ENCODE data around the gene GCFC2.
A peak's percentile ranks its signal among the peaks of the same experiment; 100 is the strongest.
"Not testable (repeated sequence)": the region's sequence is repeated elsewhere in the genome, so short reads cannot be mapped to it uniquely, and the experiment has no call there.

Gene GCFC2

DNA sequence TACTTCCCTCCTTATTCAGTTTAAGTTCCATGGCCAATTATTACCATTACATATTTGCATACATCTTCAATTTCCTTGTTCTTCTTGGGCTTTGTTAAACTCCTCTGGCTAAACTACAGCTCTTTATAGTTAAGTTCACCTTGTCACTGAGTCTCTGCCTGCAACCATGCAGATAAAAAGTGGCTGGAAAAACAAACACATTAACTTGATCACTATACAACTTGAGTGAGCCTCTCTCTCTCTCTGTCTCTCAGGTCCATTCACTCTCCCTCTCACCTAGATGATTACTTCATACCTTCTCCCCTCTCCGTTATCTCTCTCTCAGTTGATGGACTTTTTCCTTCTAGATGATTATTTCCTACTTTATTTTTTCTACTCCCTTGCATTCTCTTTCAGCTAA, 30.3 kb downstream of the GCFC2 start:
- DNase-seq (ENCODE audit: low read depth in 2 of 2): no peak

DNA sequence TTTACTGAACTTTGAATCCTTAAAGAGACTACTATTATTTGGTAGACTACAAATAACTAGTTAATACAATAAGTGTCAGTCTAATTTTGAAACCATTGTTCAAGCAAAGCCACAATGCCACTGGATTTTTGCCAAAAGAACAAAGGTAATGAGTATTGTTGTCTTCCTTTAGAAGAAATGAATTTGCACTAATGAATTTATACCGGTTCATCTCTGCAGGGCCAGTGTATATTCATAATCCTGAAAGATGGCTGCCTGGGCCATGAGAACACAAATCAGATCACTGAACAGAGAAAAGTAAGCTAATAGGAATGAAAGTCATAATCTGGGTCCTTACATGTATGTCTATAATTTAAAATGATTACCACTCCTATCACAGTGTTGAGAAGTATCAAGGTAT, 31.2 kb downstream of the GCFC2 start:
- DNase-seq (ENCODE audit: low read depth in 2 of 2): no peak

GRCh38 chr2:75676464-75676863, 34.3 kb downstream of the GCFC2 start:
- DNase-seq (ENCODE audit: low read depth in 2 of 2): no peak

GRCh38 chr2:75675908-75676307, 34.8 kb downstream of the GCFC2 start:
- no peak for DNase-seq (ENCODE audit: low read depth in 2 of 2)

DNA sequence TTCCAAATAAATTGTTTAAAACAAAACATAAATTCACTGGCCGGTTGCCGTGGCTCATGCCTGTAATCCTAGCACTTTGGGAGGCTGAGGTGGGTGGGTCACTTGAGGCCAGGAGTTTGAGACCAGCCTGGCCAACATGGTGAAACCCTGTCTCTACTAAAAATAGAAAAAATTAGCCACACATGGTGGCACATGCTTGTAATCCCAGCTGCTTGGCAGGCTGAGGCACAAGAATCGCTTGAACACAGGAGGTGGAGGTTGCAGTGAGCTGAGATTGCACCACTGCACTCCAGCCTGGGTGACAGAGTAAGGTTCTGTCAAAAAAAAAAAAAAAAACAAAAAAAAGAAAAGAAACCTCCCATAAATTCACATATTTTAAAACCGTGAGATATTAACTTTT, 35.3 kb downstream of the GCFC2 start:
- DNase-seq (ENCODE audit: low read depth in 2 of 2): not testable (repeated sequence)

DNA sequence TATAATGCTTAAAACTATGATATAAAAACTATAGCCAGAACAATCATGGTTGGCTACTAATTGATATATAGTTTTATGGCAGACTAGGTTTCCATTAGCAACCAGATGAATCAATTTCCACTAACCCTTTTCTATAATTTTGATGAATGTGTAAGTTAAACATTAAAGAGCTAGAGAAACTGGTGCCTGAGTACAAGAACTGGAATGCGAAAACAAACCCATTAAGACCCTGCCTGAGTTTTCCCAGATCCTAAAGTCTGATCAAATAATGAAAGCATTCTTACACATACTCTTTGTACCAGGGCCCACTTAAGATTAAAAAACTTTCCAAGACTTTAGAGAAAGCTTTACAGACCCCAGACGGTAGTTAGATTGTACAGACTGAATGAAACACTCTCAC, 42.8 kb downstream of the GCFC2 start:
- DNase-seq (ENCODE audit: low read depth in 2 of 2): no peak

DNA sequence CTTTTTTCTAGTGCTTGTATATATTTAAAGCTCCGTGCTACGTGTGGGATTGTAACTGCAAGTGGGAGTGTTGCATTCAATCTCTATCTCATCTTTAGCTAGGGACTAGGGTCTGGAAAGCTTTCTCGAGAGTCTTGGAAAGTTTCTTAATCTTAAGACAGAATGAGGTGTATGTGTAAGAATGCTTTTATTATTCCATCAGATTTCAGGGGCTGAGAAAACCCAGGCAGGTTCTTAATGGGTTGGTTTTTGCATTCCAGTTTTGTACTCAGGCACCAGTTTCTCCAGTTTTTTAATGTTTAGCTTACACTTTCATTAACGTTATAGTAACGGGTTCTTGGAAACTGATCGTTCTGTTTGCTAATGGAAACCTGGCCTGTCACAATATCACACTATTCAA, 43.8 kb downstream of the GCFC2 start:
- no peak for DNase-seq (ENCODE audit: low read depth in 2 of 2)

DNA sequence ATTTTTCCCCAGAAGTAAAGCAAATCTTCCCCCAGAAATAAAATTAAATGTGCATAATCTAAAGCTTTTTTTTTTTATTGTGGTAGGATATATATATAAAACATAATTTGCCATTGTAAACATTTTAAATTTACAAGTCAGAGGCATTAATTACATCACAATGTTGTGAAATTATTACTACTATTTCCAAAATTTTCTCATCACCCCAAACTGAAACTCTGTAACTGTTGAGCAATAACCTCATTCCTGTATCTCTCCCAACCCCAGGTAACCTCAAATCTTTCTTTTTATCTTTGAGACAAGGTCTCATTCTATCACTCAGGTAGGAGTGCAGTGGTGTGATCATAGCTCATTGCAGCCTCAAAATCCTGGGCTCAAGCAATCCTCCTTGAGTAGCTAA, 52.9 kb downstream of the GCFC2 start:
- no peak for DNase-seq (ENCODE audit: low read depth in 2 of 2)

DNA sequence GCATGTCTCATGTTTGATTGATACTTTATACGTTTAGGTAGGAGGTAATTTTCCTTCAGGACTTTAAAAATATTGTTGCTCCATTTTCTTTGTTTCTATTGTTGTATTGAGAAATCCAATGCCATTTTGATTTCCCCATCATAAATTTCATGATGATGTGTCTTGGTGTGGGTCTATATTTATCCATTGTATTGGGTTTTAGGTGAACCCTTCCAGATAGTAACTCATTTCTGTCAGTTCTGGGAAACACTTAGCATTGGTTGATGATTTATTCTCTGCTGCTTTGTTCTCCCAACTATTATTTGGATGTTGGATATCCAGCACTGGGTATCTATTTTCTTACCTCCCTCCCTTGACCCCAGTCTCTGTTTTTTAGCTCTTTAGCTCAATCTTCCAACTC, 54.2 kb downstream of the GCFC2 start:
- no peak for DNase-seq (ENCODE audit: low read depth in 2 of 2)

GRCh38 chr2:75655861-75656260, 54.9 kb downstream of the GCFC2 start:
- DNase-seq (ENCODE audit: low read depth in 2 of 2): no peak

DNA sequence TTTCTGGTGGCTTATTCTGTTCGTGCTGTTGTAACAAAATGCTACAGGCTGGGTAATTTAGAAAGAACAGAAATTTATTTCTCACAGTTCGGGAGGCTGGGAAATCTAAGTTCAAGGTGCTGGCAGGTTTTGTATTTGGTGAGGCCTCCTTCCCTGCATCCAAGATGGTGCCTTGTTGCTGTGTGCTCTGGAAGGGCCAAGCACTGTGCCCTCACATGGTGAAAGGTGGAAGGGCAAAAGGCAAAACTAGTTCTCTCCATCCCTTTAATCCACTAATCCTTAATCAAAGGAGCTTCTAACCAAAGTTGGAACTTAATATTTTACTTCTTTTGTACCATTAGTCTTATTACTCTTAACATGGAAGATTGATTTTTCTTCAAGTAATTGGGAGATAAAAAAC, 56.7 kb downstream of the GCFC2 start:
- DNase-seq (ENCODE audit: low read depth in 2 of 2): no peak

DNA sequence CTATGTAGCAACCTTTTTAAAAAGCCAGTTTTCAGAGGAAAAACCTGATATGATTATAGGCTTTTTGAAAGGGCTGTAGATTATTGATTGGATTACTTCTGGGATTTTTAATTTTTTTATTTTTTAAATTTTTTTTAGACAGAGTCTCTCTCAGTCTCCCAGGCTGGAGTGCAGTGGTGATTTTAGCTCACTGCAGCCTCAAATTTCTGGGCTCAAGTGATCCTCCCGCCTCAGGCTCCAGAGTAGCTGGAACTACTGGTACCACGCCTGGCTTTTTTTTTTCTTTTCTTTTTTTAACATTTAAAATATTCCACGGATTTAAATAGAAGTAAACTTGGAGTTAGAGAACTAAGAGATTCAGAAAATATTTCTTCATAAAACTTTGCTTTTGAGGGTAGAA, 62.9 kb downstream of the GCFC2 start:
- no peak for DNase-seq (ENCODE audit: low read depth in 2 of 2)

DNA sequence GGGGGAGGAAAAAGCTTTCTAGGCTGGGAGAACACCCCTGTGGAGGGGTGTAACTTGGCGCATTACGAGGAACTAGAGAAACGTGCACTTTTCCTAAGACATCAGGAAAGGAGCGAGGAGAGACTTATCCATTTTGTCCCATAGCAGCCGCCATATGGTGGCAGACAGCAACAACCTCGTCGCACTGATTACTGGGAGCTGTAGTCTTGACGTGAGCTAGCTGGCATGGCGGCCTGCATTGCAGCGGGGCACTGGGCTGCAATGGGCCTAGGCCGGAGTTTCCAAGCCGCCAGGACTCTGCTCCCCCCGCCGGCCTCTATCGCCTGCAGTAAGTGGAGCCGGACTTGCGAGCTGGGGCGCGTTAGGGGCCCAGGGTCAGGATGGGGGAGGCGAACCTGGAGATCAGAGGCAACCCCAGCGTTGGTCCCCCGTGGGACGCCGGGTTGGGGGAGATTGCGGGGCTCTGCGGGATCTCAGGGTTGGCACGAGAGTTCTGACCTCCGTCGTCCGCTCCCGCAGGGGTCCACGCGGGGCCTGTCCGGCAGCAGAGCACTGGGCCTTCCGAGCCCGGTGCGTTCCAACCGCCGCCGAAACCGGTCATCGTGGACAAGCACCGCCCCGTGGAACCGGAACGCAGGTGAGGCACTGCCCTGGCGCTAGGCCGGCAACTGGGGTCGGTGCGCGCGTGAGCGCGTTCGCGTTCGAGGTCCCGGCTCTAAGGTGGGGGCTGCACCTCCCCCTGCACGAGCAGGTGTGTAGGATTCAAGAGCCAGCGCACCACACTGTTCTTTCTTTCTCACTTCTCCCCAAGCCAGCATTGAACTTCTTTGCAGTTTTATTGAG, 63.9 kb downstream of the GCFC2 start, which contains the start of gene MRPL19:
TSS of gene MRPL19 (plus strand) at position 201 of the 843 bp plus-strand sequence. CDS start at position 226, 25 bp downstream.
- DNase-seq (ENCODE audit: low read depth in 2 of 2): peak; percentile 89 to 90

DNA sequence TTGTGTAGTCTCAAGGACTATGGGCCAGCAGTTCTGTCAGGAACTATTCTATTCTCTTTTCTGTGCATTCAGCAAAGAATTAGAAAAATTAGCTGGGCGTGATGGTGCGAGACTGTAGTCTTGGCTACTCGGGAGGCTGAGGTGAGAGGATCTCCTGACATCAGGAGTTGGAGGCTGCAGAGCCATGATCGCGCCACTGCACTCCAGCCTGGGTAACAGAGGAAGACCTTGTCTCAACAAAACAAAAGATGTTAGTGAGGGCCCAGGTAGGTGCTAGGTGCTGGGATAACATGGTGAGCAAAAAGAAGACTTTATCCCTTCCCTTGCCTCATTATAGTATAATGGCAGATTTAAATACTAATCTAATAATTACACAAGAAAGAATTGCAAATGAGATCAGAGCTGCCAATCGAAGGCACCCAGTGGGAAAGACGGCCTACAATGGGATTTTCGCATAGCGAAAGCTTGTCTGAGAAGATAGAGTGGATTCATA, 64.6 kb downstream of the GCFC2 start:
- no peak for DNase-seq (ENCODE audit: low read depth in 2 of 2)

DNA sequence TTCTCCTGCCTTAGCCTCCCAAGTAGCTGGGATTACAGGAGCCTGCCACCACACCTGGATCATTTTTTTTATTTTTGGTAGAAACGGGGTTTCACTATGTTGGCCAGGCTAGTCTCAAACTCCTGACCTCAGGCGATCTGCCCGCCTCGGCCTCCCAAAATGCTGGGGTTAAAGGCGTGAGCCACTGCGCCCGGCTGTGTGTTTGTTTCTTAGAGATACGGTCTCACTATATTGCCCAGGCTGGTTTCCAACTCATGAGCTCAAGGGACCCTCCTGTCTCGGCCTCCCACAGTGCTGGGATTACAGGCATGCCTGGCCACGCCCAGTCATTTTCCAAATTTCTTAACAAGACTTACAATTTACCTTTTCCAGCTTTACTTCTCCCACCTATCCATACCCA, 65.1 kb downstream of the GCFC2 start:
- no peak for DNase-seq (ENCODE audit: low read depth in 2 of 2)

DNA sequence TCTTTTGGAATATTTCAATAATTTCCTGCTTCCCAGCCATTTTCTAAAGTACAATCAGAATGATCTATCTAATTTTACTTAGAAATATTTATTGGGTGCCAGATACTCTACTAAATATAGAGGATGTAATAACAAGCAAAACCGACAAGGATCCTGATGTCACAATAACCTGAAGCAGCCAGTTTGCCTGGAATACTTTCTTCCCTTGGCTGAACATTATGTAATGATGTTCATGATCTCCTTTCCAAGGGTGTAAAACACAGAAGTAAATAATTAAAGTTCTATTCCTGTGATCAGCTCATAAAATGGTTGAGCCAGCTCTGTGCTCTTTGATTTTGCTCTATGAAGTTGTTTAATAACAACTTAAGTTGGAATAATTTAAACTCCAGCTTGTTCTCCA, 66.7 kb downstream of the GCFC2 start:
- DNase-seq (ENCODE audit: low read depth in 2 of 2): no peak

DNA sequence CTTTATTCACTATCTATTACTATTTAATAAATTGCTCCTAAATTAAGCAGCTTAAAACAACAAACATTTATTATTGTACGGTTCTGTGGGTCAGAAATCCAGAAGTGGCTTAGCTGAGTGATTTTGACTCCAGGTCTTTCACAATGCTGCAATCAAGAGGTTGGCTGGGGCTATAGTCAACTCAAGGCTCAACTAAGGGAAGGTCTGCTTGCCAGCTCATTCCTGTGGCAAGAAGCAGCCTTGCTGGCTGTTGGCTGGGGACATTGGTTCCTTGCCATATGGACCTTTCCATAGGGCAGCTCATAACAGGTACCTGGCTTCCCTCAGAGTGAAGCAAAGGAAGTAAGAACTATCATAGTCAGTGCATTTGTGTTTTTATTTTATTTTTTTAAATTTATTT, 69.1 kb downstream of the GCFC2 start:
- no peak for DNase-seq (ENCODE audit: low read depth in 2 of 2)

DNA sequence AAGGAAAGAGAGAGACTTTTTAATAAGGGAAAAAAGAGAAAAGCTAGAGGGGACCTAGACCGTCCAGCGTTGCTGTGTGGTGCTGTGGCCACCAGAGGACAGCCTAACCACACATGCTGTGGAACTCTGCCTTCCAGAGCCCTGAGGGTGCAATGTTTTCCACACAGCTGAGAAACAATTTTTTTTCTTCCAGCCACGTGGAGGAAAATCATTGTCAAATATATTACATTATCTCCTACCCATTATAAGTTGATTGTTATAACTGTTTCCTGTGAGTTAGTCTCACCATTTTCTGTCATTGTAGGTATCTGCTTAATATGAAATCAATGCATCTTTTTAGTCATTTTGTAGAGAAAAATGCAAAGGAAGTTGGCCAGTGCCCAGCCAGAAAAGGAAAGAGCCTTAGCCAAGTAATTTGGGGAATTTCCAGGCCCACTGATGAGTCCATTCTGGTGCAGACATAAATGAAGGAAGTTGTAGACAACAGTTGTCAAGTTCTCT, 70.0 kb downstream of the GCFC2 start:
- peak in 1 of 2 experiments; percentile 41 for DNase-seq (ENCODE audit: low read depth in 2 of 2)

GRCh38 chr2:75637568-75637967, 73.1 kb downstream of the GCFC2 start:
- no peak for DNase-seq (ENCODE audit: low read depth in 2 of 2)

DNA sequence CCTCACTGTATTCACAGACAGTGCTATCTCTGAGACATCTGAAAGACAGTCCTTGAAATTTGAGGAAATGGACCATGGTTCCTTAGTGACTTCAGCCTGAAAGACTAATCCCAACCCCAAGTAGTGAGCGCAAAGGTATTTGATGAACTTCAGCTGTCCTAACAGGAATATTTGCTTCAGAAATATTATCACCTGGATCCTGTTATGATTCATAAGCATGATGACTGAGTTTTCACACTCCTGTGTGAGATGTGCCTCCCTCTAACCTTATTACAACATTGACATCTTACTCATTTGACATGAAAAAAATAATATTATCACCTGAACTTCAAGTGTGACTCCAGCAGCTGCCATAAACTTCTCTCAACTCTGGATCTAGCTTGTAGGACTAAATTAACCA, 75.8 kb downstream of the GCFC2 start:
- no peak for DNase-seq (ENCODE audit: low read depth in 2 of 2)

GRCh38 chr2:75633620-75634019, 77.1 kb downstream of the GCFC2 start:
- DNase-seq (ENCODE audit: low read depth in 2 of 2): no peak

DNA sequence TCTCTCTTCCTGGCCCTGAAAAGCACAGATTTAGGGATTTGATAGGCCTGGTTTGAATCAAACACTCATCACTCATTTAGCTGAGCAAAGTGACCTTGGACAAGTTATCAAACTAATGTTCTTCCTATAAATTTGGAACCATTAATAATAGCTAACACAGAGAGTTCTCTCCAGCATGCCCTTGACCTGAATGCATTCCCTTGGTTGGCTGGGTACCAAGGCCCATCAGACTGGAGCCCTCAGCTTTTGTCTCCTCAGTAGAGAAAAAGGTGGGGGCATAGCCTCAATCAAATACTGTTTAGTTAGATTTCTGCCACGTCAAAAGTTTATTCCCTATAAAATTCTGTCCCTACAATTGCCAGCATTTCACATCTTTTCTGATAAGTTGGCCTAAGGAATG, 77.9 kb downstream of the GCFC2 start:
- no peak for DNase-seq (ENCODE audit: low read depth in 2 of 2)

DNA sequence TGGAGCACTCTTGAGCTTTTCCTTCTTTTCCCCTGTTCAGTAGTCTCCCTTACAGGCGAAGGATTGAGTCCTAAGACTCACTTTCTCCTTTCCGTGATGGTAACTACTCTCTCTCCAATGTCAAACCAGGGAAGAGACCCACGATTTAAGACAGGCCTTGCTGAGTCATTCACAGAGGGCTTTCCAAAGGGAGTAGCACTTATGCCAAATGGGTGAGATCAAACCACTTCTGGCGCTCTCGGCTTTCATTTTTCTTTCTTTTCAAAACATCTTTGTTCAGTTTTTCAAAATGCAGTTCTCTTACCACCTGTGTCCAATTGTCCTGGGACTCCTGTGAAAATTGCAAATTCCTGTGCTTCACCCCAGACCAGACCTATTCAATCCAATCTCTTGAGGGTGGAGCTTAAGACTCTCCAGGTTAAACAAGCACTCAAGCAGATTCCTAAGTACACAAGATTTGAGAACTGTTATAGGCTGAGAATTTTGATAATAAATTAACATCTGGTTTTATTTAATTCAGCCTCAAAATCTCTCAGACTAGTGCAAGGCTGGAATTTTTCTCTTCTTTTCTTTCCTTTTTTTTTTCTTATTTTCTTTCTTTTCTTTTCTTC, 78.5 kb downstream of the GCFC2 start:
- DNase-seq (ENCODE audit: low read depth in 2 of 2): no peak

All from fibroblast of skin of left quadriceps (primary cell).